GM23338 (cell line): ENCODE results near the gene UVRAG. TPM values are rescaled to one million over a fixed set of nuclear protein-coding genes. Genes with fewer than 3 reads are reported as not detected.

Experiments
- ATAC-seq: fragments of 200-7000 bp; cut with Tn5 transposase; 3 replicates; pipeline ENCODE4 v1.9.1; 2020
- DNase-seq: peaks from one replicate; pipeline ENCODE4 v3.0.0-alpha.2; 2015; ENCODE audit warnings: low spot score
- H2AFZ ChIP-seq: fragments of 200-600 bp; sonication (generic); 2 replicates; pipeline ENCODE4 v1.8.0; 2016; ENCODE audit warnings: antibody characterized with exemption, mild to moderate bottlenecking, moderate library complexity
- H3F3A ChIP-seq: fragments of 200-600 bp; sonication (generic); replicated peaks from 2 replicates; pipeline ENCODE4 v1.8.0; 2017; ENCODE audit warnings: antibody characterized with exemption, mixed run types, low read depth
- H3K27ac ChIP-seq: fragments of 200-600 bp; sonication (generic); 2 replicates; pipeline ENCODE4 v1.6.1; 2016; ENCODE audit warnings: low read depth
- H3K27me3 ChIP-seq: fragments of 200-600 bp; sonication (generic); 2 replicates; pipeline ENCODE4 v1.8.0; 2016; ENCODE audit warnings: mild to moderate bottlenecking, mixed run types, moderate library complexity; ENCODE audit not compliant: insufficient read depth
- H3K36me3 ChIP-seq: fragments of 200-600 bp; sonication (generic); 2 replicates; pipeline ENCODE4 v1.8.0; 2016; ENCODE audit warnings: mild to moderate bottlenecking; ENCODE audit not compliant: insufficient read depth
- H3K4me1 ChIP-seq: fragments of 200-600 bp; sonication (generic); 2 replicates; pipeline ENCODE4 v1.8.0; 2016; ENCODE audit warnings: mild to moderate bottlenecking, moderate library complexity; ENCODE audit not compliant: insufficient read depth
- H3K4me2 ChIP-seq: fragments of 200-600 bp; sonication (generic); 2 replicates; pipeline ENCODE4 v1.7.1; 2017; ENCODE audit warnings: mixed run types
- H3K4me3 ChIP-seq: fragments of 200-600 bp; sonication (generic); 2 replicates; pipeline ENCODE4 v1.6.1; 2016; ENCODE audit warnings: mixed run types
- H3K79me2 ChIP-seq: fragments of 200-600 bp; sonication (generic); replicated peaks from 2 replicates; pipeline ENCODE4 v1.8.0; 2017; ENCODE audit warnings: mild to moderate bottlenecking; ENCODE audit not compliant: insufficient read depth
- H3K9me2 ChIP-seq: fragments of 200-600 bp; sonication (generic); 2 replicates; pipeline ENCODE4 v1.8.0; 2017; ENCODE audit not compliant: insufficient read depth
- H4K20me1 ChIP-seq: fragments of 200-600 bp; sonication (generic); replicated peaks from 2 replicates; pipeline ENCODE4 v1.8.0; 2017; ENCODE audit warnings: mild to moderate bottlenecking; ENCODE audit not compliant: insufficient read depth
- H3K27ac Mint-ChIP-seq: 2 replicates; pipeline ENCODE4 v1.8.0; 2020; ENCODE audit warnings: inconsistent platforms, mild to moderate bottlenecking, moderate library complexity, mixed read lengths
- H3K27me3 Mint-ChIP-seq: 3 replicates; pipeline ENCODE4 v1.8.0; 2022; ENCODE audit warnings: low read depth, mild to moderate bottlenecking, moderate library complexity, mixed read lengths, inconsistent platforms; ENCODE audit not compliant: insufficient read depth, poor library complexity
- H3K36me3 Mint-ChIP-seq: 3 replicates; pipeline ENCODE4 v1.8.0; 2021; ENCODE audit warnings: low read depth, mild to moderate bottlenecking, inconsistent platforms, moderate library complexity, mixed read lengths
- H3K4me1 Mint-ChIP-seq: 3 replicates; pipeline ENCODE4 v1.8.0; 2020; ENCODE audit warnings: mild to moderate bottlenecking, inconsistent platforms, mixed read lengths
- H3K4me3 Mint-ChIP-seq: 3 replicates; pipeline ENCODE4 v1.8.0; 2021; ENCODE audit warnings: moderate library complexity, mild to moderate bottlenecking, inconsistent platforms, mixed read lengths
- H3K9me3 Mint-ChIP-seq: 3 replicates; pipeline ENCODE4 v1.8.0; 2020; ENCODE audit warnings: moderate library complexity, mild to moderate bottlenecking, inconsistent platforms, mixed read lengths
- EZH2 ChIP-seq: fragments of 200-600 bp; sonication (generic); IDR thresholded peaks from one replicate; pipeline ENCODE4 v1.8.0; 2017; ENCODE audit warnings: antibody characterized with exemption, mild to moderate bottlenecking, low read depth; ENCODE audit not compliant: unreplicated experiment
- EZH2phosphoT487 ChIP-seq: fragments of 200-600 bp; sonication (generic); IDR thresholded peaks from one replicate; pipeline ENCODE4 v1.8.1; 2018; ENCODE audit warnings: antibody characterized with exemption; ENCODE audit not compliant: unreplicated experiment
- JUNB ChIP-seq: IDR thresholded peaks from one replicate; pipeline ENCODE4 v1.6.1; 2016; ENCODE audit warnings: antibody characterized with exemption; ENCODE audit not compliant: unreplicated experiment
- NANOG ChIP-seq: IDR thresholded peaks from 2 replicates; pipeline ENCODE4 v1.6.1; 2016; ENCODE audit warnings: antibody characterized with exemption, borderline replicate concordance
- POLR2AphosphoS5 ChIP-seq: IDR thresholded peaks from 2 replicates; pipeline ENCODE4 v1.6.1; 2016; ENCODE audit warnings: antibody characterized with exemption, low read depth
- REST ChIP-seq: IDR thresholded peaks from one replicate; pipeline ENCODE4 v1.6.1; 2018; ENCODE audit warnings: antibody characterized with exemption; ENCODE audit not compliant: unreplicated experiment
- STAT1 ChIP-seq: IDR thresholded peaks from one replicate; pipeline ENCODE4 v1.6.1; 2016; ENCODE audit warnings: antibody characterized with exemption; ENCODE audit not compliant: unreplicated experiment
- ZNF114 ChIP-seq: fragments of 250-450 bp; sonication (Bioruptor Pico); IDR thresholded peaks from 2 replicates; pipeline ENCODE4 v1.5.0; 2020; ENCODE audit warnings: mild to moderate bottlenecking, moderate library complexity
- ZNF331 ChIP-seq: fragments of 250-450 bp; sonication (Bioruptor Pico); IDR thresholded peaks from 2 replicates; pipeline ENCODE4 v1.5.0; 2020; ENCODE audit warnings: low read depth, mild to moderate bottlenecking, moderate library complexity
- polyA plus RNA-seq: library from polyadenylated mRNA; unstranded; fragments of >200 nt; fragmentation: Nextera tagmentation; extraction: Ambion mirVana; gene quantifications from 2 replicates; pipeline ENCODE4 v1.2.1, GENCODE V29; 2016
- total RNA-seq: library from RNA; depleted of rRNA; stranded (reverse); fragments of >200 nt; shearing (Covaris generic); gene quantifications from 2 replicates; pipeline ENCODE4 v1.2.3, GENCODE V29; 2014
- TF ChIP-seq, protein P1 (sequence below): IDR thresholded peaks from 2 replicates; pipeline ENCODE4 v1.6.1; 2016; ENCODE audit warnings: antibody characterized with exemption
- TF ChIP-seq, protein P2 (sequence below): fragments of 250-450 bp; sonication (Bioruptor Pico); IDR thresholded peaks from 2 replicates; pipeline ENCODE4 v1.5.0; 2020; ENCODE audit warnings: mild to moderate bottlenecking, moderate library complexity

UVRAG gene
- total and polyA plus RNA-seq, 2 experiments from 2014 or later = 15.3 to 17.4 TPM

DNA sequence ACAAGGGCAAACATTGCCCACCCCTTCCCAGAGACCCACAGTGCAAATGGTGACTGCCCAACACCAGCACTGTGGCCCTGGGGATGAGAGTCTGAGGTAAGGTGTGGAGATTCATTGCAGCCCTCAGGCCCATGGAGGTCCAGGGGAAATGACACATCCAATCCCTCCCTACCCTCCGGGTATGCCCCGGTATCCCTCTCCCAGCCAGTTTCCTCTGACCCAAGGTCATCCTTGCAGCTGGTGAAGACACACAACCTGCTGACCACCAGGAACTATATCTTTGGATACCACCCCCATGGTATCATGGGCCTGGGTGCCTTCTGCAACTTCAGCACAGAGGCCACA is 18.9 kb upstream of the UVRAG start:
- H3K27me3 Mint-ChIP-seq = peaks cover 5% of the 10 kb centered on the region
- Histone ChIP-seq H3F3A (no peaks in the 10 kb centered on the region), H3K4me2 (no peak overlapping the region), H3K36me3 (no peaks in the 10 kb centered on the region), H3K9me2 (no peaks in the 10 kb centered on the region), H3K79me2 (no peaks in the 10 kb centered on the region), H3K27me3 (no peaks in the 10 kb centered on the region), H2AFZ (no peak overlapping the region), H4K20me1 (no peaks in the 10 kb centered on the region), H3K4me3 (no peak overlapping the region), H3K27ac (no peak overlapping the region), H3K4me1 (no peaks in the 10 kb centered on the region)
- DNase-seq (no peak), ATAC-seq (no peak)
- no peak overlapping the region for H3K27ac Mint-ChIP-seq
- 0 out of 3 replicates have a peak, but pooled peaks cover 5% of the 10 kb centered on the region for H3K4me1 Mint-ChIP-seq
- H3K9me3 Mint-ChIP-seq = no peaks in the 10 kb centered on the region
- no peak overlapping the region for H3K4me3 Mint-ChIP-seq
- no peak for TF ChIP-seq NANOG
- TF ChIP-seq ZNF114 (CRISPR knock-in tag) = no peak
- no peak for TF ChIP-seq EZH2
- TF ChIP-seq EZH2phosphoT487 = no peak
- no peak for TF ChIP-seq STAT1
- TF ChIP-seq, protein P1, sequence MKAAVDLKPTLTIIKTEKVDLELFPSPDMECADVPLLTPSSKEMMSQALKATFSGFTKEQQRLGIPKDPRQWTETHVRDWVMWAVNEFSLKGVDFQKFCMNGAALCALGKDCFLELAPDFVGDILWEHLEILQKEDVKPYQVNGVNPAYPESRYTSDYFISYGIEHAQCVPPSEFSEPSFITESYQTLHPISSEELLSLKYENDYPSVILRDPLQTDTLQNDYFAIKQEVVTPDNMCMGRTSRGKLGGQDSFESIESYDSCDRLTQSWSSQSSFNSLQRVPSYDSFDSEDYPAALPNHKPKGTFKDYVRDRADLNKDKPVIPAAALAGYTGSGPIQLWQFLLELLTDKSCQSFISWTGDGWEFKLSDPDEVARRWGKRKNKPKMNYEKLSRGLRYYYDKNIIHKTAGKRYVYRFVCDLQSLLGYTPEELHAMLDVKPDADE = no peak
- no peak for TF ChIP-seq JUNB
- H3K36me3 Mint-ChIP-seq = no peaks in the 10 kb centered on the region

GRCh38 chr11:75797116-75797515 is 17.9 kb upstream of the UVRAG start:
- Histone ChIP-seq H3K9me2 (no peaks in the 10 kb centered on the region), H3F3A (no peaks in the 10 kb centered on the region), H3K4me3 (no peak overlapping the region), H3K79me2 (no peaks in the 10 kb centered on the region), H4K20me1 (no peaks in the 10 kb centered on the region), H3K4me1 (no peaks in the 10 kb centered on the region), H3K4me2 (no peak overlapping the region), H3K27me3 (no peaks in the 10 kb centered on the region), H3K27ac (no peak overlapping the region), H2AFZ (no peak overlapping the region), H3K36me3 (no peaks in the 10 kb centered on the region)
- Mint-ChIP-seq H3K36me3 (no peaks in the 10 kb centered on the region), H3K4me3 (no peak overlapping the region), H3K27ac (no peak overlapping the region; the same call in 1 of the 2 replicates), H3K4me1 (0 out of 3 replicates have a peak, but pooled peaks cover 5% of the 10 kb centered on the region), H3K27me3 (peaks cover 6% of the 10 kb centered on the region), H3K9me3 (no peaks in the 10 kb centered on the region)
- ATAC-seq (no peak), DNase-seq (no peak)
- TF ChIP-seq POLR2AphosphoS5 (no peak), NANOG (no peak), EZH2phosphoT487 (no peak), REST (no peak), ZNF331 (CRISPR knock-in tag) (no peak), JUNB (no peak), ZNF114 (CRISPR knock-in tag) (no peak)
- TF ChIP-seq, protein P2, sequence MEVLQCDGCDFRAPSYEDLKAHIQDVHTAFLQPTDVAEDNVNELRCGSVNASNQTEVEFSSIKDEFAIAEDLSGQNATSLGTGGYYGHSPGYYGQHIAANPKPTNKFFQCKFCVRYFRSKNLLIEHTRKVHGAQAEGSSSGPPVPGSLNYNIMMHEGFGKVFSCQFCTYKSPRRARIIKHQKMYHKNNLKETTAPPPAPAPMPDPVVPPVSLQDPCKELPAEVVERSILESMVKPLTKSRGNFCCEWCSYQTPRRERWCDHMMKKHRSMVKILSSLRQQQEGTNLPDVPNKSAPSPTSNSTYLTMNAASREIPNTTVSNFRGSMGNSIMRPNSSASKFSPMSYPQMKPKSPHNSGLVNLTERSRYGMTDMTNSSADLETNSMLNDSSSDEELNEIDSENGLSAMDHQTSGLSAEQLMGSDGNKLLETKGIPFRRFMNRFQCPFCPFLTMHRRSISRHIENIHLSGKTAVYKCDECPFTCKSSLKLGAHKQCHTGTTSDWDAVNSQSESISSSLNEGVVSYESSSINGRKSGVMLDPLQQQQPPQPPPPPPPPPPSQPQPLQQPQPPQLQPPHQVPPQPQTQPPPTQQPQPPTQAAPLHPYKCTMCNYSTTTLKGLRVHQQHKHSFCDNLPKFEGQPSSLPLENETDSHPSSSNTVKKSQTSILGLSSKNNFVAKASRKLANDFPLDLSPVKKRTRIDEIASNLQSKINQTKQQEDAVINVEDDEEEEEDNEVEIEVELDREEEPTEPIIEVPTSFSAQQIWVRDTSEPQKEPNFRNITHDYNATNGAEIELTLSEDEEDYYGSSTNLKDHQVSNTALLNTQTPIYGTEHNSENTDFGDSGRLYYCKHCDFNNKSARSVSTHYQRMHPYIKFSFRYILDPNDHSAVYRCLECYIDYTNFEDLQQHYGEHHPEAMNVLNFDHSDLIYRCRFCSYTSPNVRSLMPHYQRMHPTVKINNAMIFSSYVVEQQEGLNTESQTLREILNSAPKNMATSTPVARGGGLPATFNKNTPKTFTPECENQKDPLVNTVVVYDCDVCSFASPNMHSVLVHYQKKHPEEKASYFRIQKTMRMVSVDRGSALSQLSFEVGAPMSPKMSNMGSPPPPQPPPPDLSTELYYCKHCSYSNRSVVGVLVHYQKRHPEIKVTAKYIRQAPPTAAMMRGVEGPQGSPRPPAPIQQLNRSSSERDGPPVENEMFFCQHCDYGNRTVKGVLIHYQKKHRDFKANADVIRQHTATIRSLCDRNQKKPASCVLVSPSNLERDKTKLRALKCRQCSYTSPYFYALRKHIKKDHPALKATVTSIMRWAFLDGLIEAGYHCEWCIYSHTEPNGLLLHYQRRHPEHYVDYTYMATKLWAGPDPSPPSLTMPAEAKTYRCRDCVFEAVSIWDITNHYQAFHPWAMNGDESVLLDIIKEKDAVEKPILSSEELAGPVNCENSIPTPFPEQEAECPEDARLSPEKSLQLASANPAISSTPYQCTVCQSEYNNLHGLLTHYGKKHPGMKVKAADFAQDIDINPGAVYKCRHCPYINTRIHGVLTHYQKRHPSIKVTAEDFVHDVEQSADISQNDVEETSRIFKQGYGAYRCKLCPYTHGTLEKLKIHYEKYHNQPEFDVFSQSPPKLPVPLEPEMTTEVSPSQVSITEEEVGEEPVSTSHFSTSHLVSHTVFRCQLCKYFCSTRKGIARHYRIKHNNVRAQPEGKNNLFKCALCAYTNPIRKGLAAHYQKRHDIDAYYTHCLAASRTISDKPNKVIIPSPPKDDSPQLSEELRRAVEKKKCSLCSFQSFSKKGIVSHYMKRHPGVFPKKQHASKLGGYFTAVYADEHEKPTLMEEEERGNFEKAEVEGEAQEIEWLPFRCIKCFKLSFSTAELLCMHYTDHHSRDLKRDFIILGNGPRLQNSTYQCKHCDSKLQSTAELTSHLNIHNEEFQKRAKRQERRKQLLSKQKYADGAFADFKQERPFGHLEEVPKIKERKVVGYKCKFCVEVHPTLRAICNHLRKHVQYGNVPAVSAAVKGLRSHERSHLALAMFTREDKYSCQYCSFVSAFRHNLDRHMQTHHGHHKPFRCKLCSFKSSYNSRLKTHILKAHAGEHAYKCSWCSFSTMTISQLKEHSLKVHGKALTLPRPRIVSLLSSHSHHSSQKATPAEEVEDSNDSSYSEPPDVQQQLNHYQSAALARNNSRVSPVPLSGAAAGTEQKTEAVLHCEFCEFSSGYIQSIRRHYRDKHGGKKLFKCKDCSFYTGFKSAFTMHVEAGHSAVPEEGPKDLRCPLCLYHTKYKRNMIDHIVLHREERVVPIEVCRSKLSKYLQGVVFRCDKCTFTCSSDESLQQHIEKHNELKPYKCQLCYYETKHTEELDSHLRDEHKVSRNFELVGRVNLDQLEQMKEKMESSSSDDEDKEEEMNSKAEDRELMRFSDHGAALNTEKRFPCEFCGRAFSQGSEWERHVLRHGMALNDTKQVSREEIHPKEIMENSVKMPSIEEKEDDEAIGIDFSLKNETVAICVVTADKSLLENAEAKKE (CRISPR knock-in tag) = no peak
